Right lung (tissue), 5 donors: ENCODE measurements around the gene SPOCK1. TPM values are rescaled to one million over a fixed set of nuclear protein-coding genes. Genes with fewer than 3 reads are reported as not detected.

Source experiments
- DNase-seq, 2 donors: peaks; one replicate each; pipeline ENCODE4 v3.0.0-alpha.2; 2013
- polyA plus RNA-seq, 5 donors: library from polyadenylated mRNA; unstranded; fragments of 120-200 nt; gene quantifications; one replicate each; pipeline versions ENCODE4 v1.2.1 to v1.2.3, GENCODE V29; 2013; ENCODE audit warnings: inconsistent platforms in 1 of 5, low replicate concordance in 1 of 5; ENCODE audit not compliant: insufficient read length in 5 of 5, insufficient read depth in 1 of 5

SPOCK1 gene
- polyA plus RNA-seq, 5 donors = 0.43 to 1.4 (median 0.55) TPM

DNA sequence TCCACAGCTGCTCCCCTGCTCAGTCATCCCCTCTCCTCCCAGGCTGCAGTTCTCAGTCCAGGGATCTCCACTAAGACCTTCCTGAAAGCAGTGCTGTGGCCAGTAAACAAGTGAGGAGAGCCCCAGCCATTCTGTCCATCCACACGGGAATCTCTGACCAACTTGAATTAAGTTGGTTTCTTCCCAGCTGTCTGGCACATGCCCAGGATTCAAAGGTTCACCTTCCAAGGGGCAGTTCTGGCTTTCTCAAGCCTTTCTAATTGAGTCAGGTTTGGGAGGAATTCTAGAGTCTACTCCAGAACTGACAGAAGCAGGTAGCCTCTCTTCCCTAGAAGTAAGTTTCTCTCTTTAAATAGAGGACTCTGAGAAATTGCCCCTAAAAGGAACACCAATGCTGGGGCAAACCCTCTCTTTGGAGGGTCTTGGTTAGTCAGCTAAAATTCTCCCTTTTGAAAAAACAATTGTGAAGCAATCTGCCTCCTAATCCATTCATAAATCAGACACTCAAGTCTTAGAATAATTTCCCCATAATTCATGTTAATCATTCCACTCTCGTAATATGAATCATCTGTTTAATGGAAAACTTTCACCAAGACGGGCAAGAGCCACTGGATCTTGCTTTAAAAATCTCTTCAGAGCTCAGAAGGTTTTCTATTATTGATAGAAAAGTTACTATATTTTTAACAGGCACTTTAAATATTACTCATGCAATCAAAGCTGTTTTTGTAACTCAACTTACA, 133.8 kb downstream of the SPOCK1 start:
- DNase-seq = no peak

DNA sequence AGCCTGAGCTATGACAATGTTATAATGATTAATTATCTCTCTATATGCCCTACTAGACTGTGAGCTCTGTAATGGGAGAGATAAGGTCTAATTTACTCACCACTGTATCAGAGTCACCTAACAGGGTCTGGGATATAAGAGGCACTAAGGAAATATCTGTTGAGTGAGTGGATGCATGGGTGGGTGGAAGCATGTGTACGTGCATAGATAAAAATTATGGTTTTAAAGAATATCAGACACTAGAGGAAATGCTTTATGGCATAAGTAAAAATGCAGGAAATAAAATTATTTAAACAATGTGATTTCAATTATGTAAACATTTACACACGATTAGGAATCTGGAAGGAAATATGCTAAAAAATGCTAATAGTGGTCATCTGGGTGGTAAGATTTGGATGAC, 137.8 kb downstream of the SPOCK1 start:
- no peak for DNase-seq

DNA sequence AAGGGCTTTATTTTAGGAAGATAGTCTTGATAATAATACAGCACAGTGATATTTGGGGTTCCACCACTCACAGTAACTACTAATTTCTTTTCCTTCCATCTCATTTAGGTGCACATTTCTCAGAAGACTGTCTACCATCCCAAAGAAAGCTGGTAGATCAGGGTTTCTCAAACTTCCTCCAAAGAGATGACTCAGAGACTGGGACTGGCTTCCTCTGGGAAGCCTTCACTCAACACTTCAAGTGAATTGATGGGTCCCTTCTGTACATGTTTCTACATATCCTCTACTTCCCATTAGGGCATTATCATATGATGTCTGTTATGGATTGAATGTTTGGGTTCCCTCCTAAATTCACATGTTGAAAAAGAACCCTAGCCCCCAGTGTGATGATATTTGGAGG, 138.5 kb downstream of the SPOCK1 start:
- DNase-seq = no peak

DNA sequence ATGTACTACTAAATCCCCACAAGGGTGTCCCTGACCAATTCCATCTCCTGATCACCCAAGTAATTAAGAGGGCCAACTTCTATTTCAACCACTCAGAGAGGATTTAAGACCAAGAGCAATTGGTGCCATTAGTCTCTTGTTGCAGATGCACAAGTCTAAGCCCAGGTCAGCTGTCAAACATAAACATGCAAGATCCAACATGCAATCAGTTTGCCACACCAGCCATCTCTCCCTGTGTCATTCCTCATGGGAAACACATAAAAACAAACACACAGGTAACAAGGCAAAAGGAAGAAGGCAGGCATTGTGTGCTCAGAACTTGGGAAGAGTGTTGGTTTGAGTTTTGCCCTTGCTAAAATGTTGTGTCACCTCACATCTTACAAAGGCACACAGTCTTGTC, 139.2 kb downstream of the SPOCK1 start:
- DNase-seq = no peak

DNA sequence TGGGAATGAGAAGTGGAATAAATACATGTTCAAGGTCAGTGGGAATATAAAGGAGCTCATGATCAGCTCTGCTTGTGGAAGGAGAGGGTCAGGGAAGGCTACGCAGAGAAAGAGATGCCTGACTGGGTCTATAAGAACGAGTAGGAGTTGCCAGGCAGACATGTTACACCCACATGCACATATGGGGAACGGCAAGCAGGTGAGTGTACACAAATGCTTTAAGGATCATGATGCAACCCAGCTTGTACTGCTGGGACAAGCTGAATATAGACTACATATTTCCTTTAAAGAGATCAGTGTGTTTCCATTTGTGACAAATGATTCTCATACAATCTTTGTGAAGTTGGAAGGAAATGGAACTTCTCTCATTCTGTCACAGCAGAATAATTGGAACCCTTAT, 141.7 kb downstream of the SPOCK1 start:
- DNase-seq = no peak

DNA sequence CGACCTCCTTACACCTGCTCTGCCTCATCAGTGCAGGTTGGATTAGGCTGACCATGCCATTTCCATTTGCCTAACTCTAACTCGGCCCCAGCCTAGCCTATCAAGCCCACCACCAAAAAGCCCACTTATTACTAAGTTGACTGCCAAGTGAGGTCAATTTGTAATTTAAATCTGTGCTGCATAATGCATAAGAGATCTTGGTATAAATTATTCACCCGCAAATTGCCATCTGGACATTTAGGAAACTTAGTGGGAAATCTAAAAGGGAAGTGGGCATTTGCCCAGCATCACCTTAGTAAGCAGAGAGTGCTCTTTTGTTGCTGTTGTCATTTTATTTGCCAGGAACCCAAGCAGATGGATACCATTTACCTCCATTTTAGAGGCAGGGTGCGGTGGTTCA, 143.0 kb downstream of the SPOCK1 start:
- DNase-seq = no peak

DNA sequence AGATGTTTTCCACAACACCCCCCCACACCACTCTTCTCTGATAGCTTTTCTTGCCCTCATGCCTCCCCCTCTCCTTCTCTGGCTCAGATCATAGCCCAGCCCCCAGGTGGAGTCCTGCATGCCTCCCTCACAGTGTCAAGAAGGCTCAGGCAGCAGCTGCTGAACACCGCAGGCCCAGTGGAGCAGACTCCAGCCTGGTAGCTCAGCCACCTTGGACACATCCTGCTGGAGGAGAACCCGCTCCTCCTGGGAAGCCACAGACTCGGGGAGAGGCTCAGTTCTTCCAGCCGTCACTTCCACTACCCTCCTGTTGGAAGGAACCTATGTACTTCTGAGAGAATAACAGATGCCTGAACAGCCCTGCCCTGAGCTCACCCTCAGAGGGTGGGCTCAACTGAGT, 143.4 kb downstream of the SPOCK1 start:
- DNase-seq = no peak

DNA sequence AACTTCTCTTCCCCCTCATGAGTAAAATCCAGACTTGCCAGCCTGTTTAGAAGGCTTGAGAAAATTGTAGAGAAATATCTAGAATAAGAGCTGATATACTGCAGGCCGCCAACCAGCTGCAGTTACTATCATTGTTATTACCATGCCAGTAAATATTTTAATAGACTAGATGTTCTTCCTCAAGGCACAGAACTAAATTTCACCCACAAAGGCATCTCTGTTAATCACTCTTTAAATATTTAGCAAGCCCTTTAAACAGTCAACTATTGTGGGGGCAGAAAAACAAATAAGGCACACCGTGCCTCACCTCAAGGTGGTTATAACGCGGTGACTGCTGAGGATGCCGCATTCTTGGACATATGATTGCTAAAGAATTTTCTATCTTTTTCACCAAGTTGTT, 147.0 kb downstream of the SPOCK1 start:
- DNase-seq = no peak

DNA sequence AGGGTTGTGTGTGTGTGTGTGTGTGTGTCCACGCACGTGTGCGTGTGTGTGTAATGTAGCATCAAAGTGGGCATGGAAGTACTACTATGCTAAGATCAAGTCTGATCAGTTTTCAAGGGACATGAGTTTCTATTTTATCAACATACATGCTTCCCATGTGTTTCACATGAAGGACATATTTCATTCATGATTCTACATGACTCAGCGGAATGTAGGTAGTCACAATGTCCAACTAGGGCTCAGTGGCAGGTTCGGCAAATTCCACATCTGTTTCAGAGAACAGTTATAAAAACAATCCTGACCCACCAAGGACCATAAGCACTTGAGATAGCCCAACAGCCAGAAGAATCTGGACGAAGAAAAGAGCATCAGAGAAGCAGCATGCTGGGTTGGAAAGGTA, 148.3 kb downstream of the SPOCK1 start:
- no peak for DNase-seq

DNA sequence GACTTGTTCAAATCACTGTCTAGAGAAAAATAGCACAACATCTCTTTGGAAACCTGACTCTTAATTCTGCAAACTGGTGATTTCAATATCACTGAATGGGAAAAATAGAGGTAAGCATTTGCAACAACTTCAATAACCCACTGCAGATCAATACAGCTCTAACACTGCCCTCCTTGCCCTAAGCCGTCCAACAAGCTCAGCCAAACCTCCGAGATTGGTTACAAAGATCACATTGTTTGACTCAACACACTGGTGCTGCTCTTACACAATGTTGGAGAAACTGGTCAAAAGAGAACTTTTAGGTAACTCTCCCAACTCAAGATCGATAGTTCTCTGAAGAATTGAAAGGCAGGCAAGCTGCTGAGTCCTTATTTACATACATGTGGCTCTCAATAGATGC, 150.4 kb downstream of the SPOCK1 start:
- DNase-seq = no peak

DNA sequence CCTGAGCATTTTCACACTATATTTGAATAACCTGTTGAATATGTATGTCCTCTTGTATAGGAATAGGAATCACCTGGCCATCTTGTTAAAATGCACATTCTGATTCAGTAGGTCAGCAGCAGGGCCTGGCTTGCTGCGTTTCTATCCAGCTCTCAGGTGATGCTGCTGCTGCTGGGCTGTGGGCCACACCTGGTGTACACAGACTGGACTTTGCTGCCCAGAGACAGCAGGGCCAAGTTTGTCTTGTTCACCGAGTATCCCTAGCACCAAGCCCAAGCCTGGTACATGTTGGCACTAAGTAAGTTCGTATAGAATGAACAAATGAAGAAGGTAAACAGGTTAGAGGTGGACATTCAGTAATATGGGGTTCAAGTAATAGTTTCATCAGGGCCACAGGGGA, 151.3 kb downstream of the SPOCK1 start:
- no peak for DNase-seq

DNA sequence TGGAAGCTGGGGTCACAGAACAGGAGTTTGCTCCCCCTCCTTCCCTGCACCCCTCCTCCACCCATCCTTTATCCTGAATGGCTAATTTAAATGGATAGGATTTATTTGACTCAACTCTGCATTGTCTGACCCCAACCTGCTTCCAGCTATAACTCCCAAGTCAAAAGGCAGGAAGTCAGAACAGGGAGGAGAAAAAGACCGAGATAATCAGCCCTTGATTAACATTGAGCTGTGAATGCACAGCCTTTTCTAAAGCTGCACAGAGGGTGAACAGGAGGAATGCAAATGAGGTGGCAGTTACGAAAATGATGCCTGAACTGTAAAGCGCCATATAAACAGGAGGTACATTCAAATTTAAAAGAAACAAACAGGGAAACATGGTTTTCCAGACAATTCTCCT, 152.8 kb downstream of the SPOCK1 start:
- no peak for DNase-seq

DNA sequence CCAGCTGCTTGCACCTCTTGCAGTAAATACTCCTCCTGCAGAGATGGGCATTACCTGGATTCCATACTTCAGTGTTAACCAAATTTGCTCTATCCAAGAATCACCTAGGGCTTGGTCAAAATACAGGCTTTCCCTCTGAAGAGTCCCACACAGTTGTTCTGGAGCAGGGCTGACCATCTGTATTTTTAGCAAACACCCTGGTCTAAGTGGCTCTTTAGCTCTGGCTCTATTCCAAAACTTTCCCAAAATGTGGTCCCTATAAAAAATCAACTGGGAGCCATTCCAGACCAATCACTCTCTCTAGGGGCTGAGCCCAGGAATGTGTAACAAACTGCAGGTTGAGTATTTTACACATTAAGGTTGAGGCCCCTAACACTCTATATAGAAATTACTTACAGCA, 153.7 kb downstream of the SPOCK1 start:
- DNase-seq = no peak

DNA sequence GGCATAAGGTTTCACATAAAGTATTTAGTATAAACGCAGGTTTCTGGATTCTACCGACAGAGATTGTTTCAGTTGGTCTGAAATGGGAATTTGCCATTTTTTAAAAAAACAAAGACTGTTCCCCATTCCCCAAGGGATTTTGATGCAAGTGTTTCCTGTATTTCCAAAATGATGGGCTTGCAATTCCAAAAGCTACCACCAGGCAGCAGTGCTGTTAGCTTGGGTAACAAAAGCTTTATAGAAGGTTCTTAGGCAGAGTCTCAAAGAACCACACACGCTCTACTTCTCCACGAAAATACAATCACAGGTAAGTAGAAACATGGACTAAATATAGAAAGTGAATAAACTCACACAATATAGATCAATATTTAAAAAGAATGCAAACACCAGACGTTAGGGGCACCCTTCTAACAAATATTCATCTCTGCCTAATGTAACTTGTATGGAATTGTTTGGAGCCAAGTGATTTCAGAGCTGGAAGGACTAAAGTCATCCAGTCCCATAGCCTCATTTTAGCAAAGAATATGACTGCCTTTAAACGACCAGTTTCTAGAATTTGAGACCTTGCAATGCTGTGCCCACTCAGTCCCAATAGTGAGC, 154.3 kb downstream of the SPOCK1 start:
- peak in 1 of 2 donors; percentile 6 for DNase-seq

DNA sequence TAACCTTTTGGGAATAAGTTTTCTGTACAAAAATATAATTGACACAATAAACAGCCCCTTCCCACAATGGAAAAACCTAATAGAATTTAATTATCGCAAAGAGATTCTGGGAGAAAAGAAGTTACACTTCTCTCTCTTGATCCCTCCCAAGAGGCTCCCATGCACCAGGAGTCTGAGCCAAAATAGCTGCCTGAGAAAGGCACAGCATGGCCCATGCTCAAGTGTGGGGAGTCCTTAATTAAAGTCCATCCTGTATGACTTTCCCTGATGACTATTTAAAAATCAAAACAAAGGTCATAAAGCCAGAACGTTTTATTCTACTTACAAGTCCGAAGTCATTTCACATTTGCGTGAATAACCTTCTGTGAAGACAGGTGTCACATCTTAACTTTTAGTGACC, 155.1 kb downstream of the SPOCK1 start:
- DNase-seq = no peak

DNA sequence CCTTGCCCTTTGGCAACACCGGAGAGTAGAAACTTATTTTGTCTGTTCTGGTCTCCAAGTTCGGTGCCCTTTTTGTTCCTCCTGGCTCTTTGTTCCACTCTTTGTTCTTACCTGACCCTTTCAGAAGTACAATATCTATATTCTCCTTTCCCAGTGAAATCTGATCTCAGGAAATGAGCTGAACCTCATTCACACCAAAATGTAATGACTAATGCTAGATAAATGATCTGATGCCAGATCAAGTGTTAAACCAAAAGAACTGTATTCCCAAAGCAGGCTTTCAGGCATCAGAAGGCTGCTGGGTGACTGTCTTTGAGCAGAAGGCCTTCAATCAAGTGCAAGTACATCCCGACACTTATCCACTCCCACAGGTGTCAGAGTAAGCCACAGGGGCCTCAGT, 156.4 kb downstream of the SPOCK1 start:
- DNase-seq = no peak

DNA sequence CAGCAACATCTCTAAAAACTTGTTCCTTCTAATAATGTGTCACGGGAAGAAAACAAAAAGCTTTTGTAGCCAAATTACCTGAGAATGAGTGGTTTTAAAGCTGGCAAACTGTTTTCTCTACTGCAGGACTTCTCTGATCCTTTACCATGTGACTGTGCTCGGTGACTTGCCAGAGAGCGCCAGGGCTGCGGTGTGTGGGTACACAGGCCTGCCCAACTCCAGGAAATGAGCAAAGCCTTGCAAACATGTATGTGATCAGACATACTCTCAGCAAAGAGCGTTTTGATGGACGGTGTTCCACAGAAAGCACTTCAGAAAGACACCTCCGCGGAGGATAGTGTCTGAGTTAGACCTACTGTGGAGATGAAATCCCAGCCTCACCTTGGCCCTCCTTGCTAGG, 157.3 kb downstream of the SPOCK1 start:
- no peak for DNase-seq

DNA sequence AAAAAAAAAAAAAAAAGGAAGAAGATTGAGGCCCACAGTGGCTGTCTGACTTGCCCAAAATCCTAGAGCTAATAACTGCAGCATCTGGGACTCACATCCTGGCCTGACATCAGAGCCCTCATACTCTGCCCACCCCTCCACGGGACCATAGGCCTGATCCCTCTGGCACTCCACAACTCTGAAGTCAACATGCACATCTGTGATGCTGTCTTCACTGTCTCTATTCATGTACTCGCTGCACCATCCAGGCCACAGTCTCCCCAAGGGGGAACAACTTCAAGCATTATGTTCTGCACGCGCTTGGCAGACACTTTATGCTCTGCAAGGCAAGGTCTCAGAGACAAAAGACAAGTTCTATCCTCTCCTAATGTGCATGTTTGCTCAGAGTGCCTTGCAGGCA, 158.2 kb downstream of the SPOCK1 start:
- no peak for DNase-seq

DNA sequence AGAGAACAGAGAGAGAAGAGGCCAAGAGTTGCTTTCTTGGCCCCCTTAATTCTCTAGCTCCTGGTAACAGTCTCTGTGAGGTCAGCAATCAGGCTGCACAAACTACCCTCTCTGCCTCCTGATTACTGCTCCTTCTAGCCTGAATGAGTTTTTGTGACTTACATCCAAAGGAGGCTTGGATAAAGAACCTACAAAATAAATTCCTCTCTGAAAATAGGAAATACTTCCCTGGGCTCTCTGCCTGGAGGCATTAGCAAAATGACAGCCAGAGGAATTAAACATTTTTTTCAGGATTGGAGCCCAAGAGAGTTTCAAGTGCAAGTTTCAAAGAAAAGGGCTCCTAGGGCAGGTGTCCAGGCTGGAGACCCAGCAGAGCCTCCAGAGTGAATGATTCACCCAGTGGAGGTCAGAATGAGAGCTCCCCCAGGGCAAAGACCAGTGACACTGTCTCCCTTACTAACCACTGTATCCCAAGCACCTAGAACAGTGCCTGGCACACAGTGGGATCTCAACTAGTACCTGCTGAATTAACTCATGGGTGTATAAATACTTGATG, 162.5 kb downstream of the SPOCK1 start:
- no peak for DNase-seq

DNA sequence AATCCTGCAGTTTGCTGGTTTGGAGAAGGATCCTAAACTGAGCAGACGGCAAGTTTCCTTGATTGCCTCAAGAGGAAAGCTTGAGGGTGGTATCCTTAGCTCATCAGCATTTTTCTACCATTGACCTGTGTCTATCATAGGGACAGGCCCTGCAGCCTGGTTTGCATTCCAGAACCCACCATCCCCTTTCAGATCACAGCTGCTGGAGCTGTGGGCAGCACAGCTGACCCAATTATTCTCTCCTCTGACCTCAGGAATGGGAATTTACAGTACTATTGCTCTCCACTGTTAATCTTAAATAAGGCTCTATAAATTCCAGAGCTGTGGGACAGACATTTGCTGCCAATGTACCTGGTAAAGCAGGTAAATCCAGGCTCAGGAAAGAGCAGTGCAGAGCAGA, 163.0 kb downstream of the SPOCK1 start:
- DNase-seq = no peak

DNA sequence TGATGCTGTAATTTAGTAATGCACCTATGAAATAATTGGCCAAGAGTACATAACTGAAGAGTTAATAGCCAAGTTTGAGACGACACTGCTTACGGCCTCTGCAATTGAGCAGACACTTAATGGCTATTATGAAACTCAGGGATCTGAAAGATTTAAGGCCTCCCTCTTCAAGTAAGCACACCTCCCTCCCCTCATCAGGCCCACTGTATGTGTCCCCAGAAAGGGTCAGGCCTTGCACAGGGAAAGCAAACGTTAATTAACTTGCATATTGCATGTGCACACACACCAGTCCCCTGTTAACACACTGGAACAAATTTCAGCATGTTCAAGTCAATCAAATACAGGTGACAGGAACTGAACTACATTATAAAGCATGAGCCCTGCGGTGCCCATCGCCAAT, 163.6 kb downstream of the SPOCK1 start:
- DNase-seq = no peak

DNA sequence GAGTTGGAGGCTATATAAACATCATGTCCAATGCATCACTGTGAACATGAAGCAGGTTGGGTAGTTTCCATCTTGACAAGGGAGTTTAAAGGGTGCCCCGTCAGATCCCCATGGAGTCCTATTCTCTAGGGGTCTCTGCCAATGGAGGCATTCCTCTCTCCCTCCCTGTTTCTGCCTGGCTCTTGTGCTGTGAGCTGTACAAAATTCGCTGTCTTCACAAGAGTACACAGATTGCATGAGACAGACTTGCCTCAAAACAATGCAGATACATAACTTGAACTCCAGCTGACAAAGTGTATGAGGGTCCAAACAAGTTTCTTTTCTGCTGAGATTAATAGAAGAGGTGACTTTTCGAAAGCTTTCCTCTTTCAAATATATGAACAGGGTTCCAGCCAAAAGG, 165.2 kb downstream of the SPOCK1 start:
- no peak for DNase-seq

DNA sequence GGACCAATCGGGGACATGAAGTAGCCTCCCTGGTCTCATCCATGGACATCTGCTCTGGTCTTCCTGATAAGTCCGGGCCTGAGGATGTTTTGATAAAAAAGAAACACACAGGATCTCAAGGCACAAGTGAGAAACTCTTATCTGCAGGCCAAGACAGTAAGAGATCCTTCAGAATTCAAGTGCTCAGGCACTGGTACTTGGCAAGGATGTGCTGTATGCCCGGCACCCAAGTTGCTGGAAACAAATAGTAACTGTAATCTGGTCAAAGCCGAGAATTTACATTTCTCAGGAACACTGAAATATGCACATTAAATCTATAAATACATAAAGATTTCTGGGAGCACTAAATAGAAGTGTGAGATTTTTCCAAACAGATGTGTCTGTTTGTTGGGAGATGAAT, 165.7 kb downstream of the SPOCK1 start:
- DNase-seq = no peak

DNA sequence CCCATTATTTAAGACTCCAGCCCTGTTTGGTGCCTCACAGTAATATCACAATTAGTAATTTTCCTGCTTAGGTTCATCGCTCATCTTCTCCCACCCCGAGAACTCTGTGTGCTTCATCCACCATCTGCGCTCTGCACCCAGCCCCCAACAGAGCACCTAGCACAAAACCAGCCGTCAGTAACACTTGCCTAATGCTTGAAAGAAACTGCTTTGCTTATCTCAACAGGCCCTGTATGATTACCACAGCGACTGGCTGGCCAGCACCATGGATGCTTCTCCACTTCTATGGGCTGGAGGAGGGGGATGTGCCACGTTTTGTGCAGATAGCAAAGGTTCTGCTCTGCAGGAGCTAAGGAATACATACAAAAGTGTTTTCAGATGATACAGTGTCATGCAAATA, 166.8 kb downstream of the SPOCK1 start:
- DNase-seq = no peak
